Tibial artery (tissue), 4 donors: ENCODE data around the gene TMEM94.
"Not testable (repeated sequence)": the region's sequence is repeated elsewhere in the genome, so short reads cannot be mapped to it uniquely, and the experiment has no call there.

ENCODE experiments used
- DNase-seq, 2 donors: peaks; one replicate each; pipeline ENCODE4 v3.0.0-alpha.2; 2019
- H3K27ac ChIP-seq, 2 donors: fragments of 200-600 bp; sonication (generic) in 1 of 2; 1 replicate in 1 of 2; 2 replicates in 1 of 2; pipeline ENCODE4 v1.5.1; 2018 to 2019; ENCODE audit warnings: mild to moderate bottlenecking in 1 of 2
- H3K27me3 ChIP-seq, 2 donors: fragments of 200-600 bp; sonication (generic) in 1 of 2; one replicate each; pipeline versions ENCODE4 v1.5.1 to v1.6.0; 2016 to 2019
- H3K36me3 ChIP-seq, 3 donors: fragments of 200-600 bp; sonication (generic) in 2 of 3; one replicate each; pipeline ENCODE4 v1.5.1; 2016 to 2019; ENCODE audit warnings: mild to moderate bottlenecking in 2 of 3
- H3K4me1 ChIP-seq, 4 donors: fragments of 200-600 bp; sonication (generic) in 2 of 4; 1 replicate in 3 of 4; 2 replicates in 1 of 4; pipeline ENCODE4 v1.5.1; 2016 to 2019
- H3K4me3 ChIP-seq, 2 donors: fragments of 200-600 bp; sonication (generic) in 1 of 2; 1 replicate in 1 of 2; 2 replicates in 1 of 2; pipeline ENCODE4 v1.5.1; 2018 to 2019; ENCODE audit warnings: mild to moderate bottlenecking in 2 of 2
- H3K9me3 ChIP-seq, 3 donors: fragments of 200-600 bp; sonication (generic) in 1 of 3; one replicate each; pipeline ENCODE4 v1.5.1; 2016 to 2019
- CTCF ChIP-seq, 2 experiments: fragments of 200-600 bp in 1 of 2; fragments of 450-650 bp in 1 of 2; IDR thresholded peaks; one replicate each; pipeline ENCODE4 v1.5.1; 2017 to 2019; ENCODE audit warnings: antibody characterized with exemption in 2 of 2, mild to moderate bottlenecking in 1 of 2, moderate library complexity in 1 of 2
- intact Hi-C: fragments of 100-400 bp; cut with DNase I; formaldehyde crosslinking; loops from one replicate; pipeline ENCODE4 v1.15.0; 2023; ENCODE audit warnings: low total_unique reads

Gene TMEM94

DNA sequence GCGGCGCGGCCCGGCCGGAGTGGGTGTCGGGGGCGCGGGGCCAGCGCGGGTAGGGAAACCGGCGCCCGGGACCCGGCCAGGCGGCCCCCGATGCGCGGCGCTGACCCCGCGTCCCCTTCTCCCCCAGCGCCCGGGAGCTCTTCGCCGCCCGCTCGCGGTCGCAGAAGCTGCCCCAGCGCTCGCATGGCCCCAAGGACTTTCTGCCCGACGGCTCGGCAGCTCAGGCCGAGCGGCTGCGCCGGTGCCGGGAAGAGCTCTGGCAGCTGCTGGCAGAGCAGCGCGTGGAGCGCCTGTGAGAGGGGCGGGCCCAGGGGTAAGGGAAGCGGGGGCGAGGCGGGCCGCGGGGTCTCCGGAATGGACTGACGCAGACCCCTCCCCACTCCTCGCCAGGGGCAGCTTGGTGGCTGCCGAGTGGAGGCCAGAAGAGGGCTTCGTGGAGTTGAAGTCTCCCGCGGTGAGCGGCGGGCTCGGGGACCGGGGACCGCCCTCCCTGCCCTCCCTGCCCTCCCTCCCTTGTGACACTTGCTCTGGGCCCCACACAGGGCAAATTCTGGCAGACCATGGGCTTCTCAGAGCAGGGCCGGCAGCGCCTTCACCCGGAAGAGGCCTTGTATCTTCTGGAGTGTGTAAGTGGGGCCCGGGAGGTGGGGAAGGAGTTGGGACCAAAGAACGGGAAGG lies 60.3 kb downstream of the TMEM94 start:
- intact Hi-C loops = loop anchor here (5.0 to 10.0 kb wide), 2 partner anchors 194 to 1218 kb away; partner anchors contain the start of genes MFSD11 and SRSF2

GRCh38 chr17:75517297-75517865 lies 60.9 kb downstream of the TMEM94 start:
- H3K9me3 ChIP-seq = no peaks in the 10 kb centered on the region
- H3K27ac ChIP-seq = peak overlapping the region in 1 of 2 donors; percentile 71
- peaks cover 0 to 34% (median 17%) of the 10 kb centered on the region in 3 donors for H3K36me3 ChIP-seq
- intact Hi-C loops = loop anchor here (5.0 to 10.0 kb wide), 2 partner anchors 195 to 1217 kb away; partner anchors contain the start of genes MFSD11 and SRSF2
- H3K4me1 ChIP-seq = peaks cover 0 to 39% (median 38%) of the 10 kb centered on the region in 4 donors
- H3K4me3 ChIP-seq = peak overlapping the region; percentile 83 to 97
- DNase-seq = no peak
- no peaks in the 10 kb centered on the region for H3K27me3 ChIP-seq
- TF ChIP-seq CTCF (IDR thresholded peaks at IDR 0.05) = no peak

More for the DNA sequence above, 60.3 kb downstream of the TMEM94 start:
- Histone ChIP-seq H3K27me3 (no peaks in the 10 kb centered on the region), H3K9me3 (no peaks in the 10 kb centered on the region), H3K4me1 (peaks cover 0 to 45% (median 44%) of the 10 kb centered on the region in 4 donors), H3K4me3 (peak overlapping the region; percentile 83 to 97), H3K27ac (peak overlapping the region; percentile 71 to 93), H3K36me3 (peaks cover 0 to 28% (median 11%) of the 10 kb centered on the region in 3 donors)
- DNase-seq = no peak
- TF ChIP-seq CTCF (IDR thresholded peaks at IDR 0.05) = no peak

DNA sequence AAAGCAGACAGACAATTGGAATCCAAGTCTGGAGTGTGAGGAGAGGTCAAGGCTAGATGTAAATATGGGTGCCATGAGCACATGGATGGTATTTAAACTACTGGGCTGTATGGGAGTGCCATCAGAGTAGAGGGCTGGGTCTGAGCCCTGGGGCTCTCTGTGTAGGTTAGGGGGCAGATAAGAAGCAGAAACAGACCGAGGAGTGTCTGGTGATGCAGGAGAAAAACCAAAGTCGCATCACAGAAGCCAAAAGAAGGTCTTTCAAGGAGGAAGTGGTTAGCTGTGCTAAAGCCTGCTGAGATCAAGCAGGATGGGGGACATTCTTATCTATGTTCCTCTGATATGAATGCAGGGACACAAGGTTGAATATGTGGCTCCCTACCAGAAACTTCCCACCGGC lies 61.8 kb downstream of the TMEM94 start:
- DNase-seq = no peak
- H3K27me3 ChIP-seq = no peaks in the 10 kb centered on the region
- H3K27ac ChIP-seq = no peak overlapping the region
- H3K4me1 ChIP-seq = peaks cover 0 to 30% (median 30%) of the 10 kb centered on the region in 4 donors
- no peak overlapping the region for H3K4me3 ChIP-seq
- no peak for TF ChIP-seq CTCF (IDR thresholded peaks at IDR 0.05)
- intact Hi-C loops = loop anchor here (5.0 to 10.0 kb wide), 2 partner anchors 196 to 1217 kb away; partner anchors contain the start of genes MFSD11 and SRSF2
- peaks cover 0 to 38% (median 18%) of the 10 kb centered on the region in 3 donors for H3K36me3 ChIP-seq
- H3K9me3 ChIP-seq = no peaks in the 10 kb centered on the region

DNA sequence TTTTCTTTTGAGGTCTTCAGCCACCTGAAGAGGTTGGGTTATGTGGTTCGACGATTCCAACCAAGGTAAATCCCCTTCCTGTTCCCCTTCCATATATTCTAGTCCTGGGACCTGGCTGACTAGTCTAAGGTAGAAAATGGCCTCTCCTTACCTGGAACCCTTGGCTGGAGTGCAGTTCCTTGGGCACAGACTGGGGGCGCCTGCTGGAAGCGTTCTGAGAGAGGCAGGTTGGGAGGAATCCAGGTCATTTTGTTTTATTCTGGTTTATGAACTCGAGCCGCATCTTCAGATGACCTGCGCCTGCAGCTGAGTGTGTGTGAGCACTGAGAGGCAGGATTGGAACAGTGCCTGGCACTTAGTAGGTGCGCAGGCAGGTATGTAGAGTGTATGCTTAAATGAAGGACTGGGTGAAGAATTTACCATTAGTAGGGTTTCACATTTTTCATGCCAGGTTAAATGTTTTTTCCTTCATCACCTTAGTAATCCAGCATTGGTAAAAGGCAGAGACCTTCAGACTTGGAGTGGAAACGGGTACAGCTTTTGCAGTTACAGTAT lies 62.6 kb downstream of the TMEM94 start:
- Histone ChIP-seq H3K36me3 (peaks cover 0 to 35% (median 18%) of the 10 kb centered on the region in 3 donors), H3K27ac (no peak overlapping the region), H3K4me3 (no peak overlapping the region), H3K4me1 (peaks cover 0 to 22% (median 21%) of the 10 kb centered on the region in 4 donors), H3K9me3 (no peaks in the 10 kb centered on the region), H3K27me3 (no peaks in the 10 kb centered on the region)
- no peak for DNase-seq
- intact Hi-C loops = loop anchor here (5.0 to 10.0 kb wide), 2 partner anchors 197 to 1216 kb away; partner anchors contain the start of genes MFSD11 and SRSF2
- TF ChIP-seq CTCF (IDR thresholded peaks at IDR 0.05) = no peak

DNA sequence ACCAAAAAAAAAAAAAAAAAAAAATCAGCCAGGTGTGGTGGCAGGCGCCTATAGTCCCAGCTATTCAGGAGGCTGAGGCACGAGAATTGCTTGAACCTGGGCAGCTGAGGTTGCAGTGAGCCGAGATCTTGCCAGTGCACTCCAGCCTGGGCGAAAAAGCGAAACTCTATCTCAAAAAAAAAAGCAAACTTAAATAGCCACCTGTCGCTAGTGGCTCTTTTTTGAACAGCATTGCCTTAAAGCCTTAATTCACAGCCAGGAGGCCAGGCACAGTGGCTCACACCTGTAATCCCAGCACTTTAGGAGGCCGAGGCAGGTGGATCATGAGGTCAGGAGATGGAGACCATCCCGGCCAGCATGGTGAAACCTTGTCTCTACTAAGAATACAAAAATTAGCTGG lies 64.0 kb downstream of the TMEM94 start:
- not testable (repeated sequence) for H3K27ac ChIP-seq, H3K9me3 ChIP-seq, H3K4me3 ChIP-seq, H3K27me3 ChIP-seq, DNase-seq
- intact Hi-C loops = loop anchor here (5.0 kb wide), 1 partner anchor 67 kb away; the partner anchor contains the start of gene MYO15B
- Histone ChIP-seq H3K36me3 (peaks cover 0 to 35% (median 18%) of the 10 kb centered on the region in 3 donors), H3K4me1 (peaks cover 0 to 24% (median 23%) of the 10 kb centered on the region in 4 donors)
